SK-N-MC (cell line): ENCODE measurements around the gene ZFR2.
"Not testable (repeated sequence)": the region's sequence is repeated elsewhere in the genome, so short reads cannot be mapped to it uniquely, and the experiment has no call there.

Source experiments
- EZH2 ChIP-seq: fragments of 200-600 bp; sonication (generic); IDR thresholded peaks from one replicate; pipeline ENCODE4 v1.6.1; 2017; ENCODE audit warnings: antibody characterized with exemption
- FOXP2 ChIP-seq: optimal IDR thresholded peaks from 2 replicates; pipeline ENCODE3; 2011; ENCODE audit warnings: mild to moderate bottlenecking, moderate library complexity; ENCODE audit not compliant: insufficient read depth; ENCODE audit errors: extremely low read length, control extremely low read depth
- POLR2AphosphoS5 ChIP-seq: IDR thresholded peaks from 2 replicates; pipeline ENCODE4 v1.6.1; 2012; ENCODE audit warnings: mild to moderate bottlenecking, low read depth, low read length, borderline replicate concordance

DNA sequence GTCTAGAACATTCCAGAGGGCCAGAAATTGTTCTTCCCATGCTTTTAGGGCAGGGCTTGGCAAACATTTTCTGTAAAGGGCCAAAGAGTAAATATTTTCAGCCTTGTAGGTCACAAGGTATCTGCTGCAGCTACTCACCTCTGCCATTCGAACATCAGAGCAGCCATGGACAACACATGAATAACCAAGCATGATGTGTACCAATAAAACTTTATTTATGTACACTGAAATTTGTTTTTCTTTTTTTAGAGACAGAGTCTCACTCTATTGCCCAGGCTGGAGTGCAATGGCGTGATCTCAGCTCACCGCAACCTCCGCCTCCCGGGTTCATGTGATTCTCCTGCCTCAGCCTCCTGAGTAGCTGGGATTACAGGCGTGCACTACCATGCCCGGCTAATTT, 111.1 kb downstream of the ZFR2 start:
- not testable (repeated sequence) for TF ChIP-seq POLR2AphosphoS5, EZH2, FOXP2
